ENCODE measurements around the gene LYAR. TPM values are rescaled to one million over a fixed set of nuclear protein-coding genes. Genes with fewer than 3 reads are reported as not detected.

The LYAR gene
- total RNA-seq, 6 experiments from 2014 or later = 11.9 to 19.3 (median 15.7) TPM

- Mint-ChIP-seq H3K36me3 (ENCODE audit: low read depth) (peaks cover 18% of the 10 kb centered on the region), H3K4me1 (ENCODE audit: low read depth) (no peaks in the 10 kb centered on the region), H3K27me3 (ENCODE audit: insufficient read depth) (peaks cover 2% of the 10 kb centered on the region; the same call in 1 of the 2 replicates), H3K4me3 (no peak overlapping the region), H3K27ac (no peak overlapping the region), H3K9me3 (no peaks in the 10 kb centered on the region)
- no peak for TF ChIP-seq CTCF (IDR thresholded peaks at IDR 0.05)
- DNase-seq = no peak
These were observed 9.1 kb upstream of the LYAR start for GRCh38 chr4:4299006-4299405.

- no peaks in the 10 kb centered on the region for H3K9me3 Mint-ChIP-seq
These were observed 6.4 kb upstream of the LYAR start for GRCh38 chr4:4296283-4296846.

GRCh38 chr4:4293279-4293678 lies 3.3 kb upstream of the LYAR start:
- no peak overlapping the region for H3K4me3 Mint-ChIP-seq
- peaks cover 2% of the 10 kb centered on the region; the same call in 1 of the 2 replicates for H3K27me3 Mint-ChIP-seq (ENCODE audit: insufficient read depth)
- no peak overlapping the region for H3K27ac Mint-ChIP-seq
- peaks cover 24% of the 10 kb centered on the region for H3K4me1 Mint-ChIP-seq (ENCODE audit: low read depth)
- no peak for TF ChIP-seq CTCF (IDR thresholded peaks at IDR 0.05)
- H3K9me3 Mint-ChIP-seq = no peaks in the 10 kb centered on the region
- no peak for DNase-seq
- H3K36me3 Mint-ChIP-seq (ENCODE audit: low read depth) = peaks cover 6% of the 10 kb centered on the region; the same call in 1 of the 2 replicates

More at GRCh38 chr4:4296283-4296846, 6.4 kb upstream of the LYAR start:
- no peak for TF ChIP-seq CTCF (IDR thresholded peaks at IDR 0.05)
- Mint-ChIP-seq H3K27ac (no peak overlapping the region; the same call in 1 of the 2 replicates), H3K27me3 (ENCODE audit: insufficient read depth) (peaks cover 2% of the 10 kb centered on the region; the same call in 1 of the 2 replicates), H3K36me3 (ENCODE audit: low read depth) (peaks cover 6% of the 10 kb centered on the region; the same call in 1 of the 2 replicates), H3K4me3 (no peak overlapping the region), H3K4me1 (ENCODE audit: low read depth) (peaks cover 4% of the 10 kb centered on the region)
- DNase-seq = no peak

- peak overlapping the region; percentile 81 for H3K27ac Mint-ChIP-seq
- no peaks in the 10 kb centered on the region for H3K27me3 Mint-ChIP-seq (ENCODE audit: insufficient read depth)
- DNase-seq = peak; percentile 25
- TF ChIP-seq CTCF (IDR thresholded peaks at IDR 0.05) = no peak
- H3K4me1 Mint-ChIP-seq (ENCODE audit: low read depth) = peaks cover 40% of the 10 kb centered on the region
- no peaks in the 10 kb centered on the region for H3K9me3 Mint-ChIP-seq
- no peaks in the 10 kb centered on the region; the same call in 1 of the 2 replicates for H3K36me3 Mint-ChIP-seq (ENCODE audit: low read depth)
- peak overlapping the region; percentile 98 for H3K4me3 Mint-ChIP-seq
These were observed 385 bp downstream of the LYAR start for GRCh38 chr4:4289597-4289940.

- no peak for DNase-seq
- no peak for TF ChIP-seq CTCF (IDR thresholded peaks at IDR 0.05)
- Mint-ChIP-seq H3K9me3 (no peaks in the 10 kb centered on the region), H3K27me3 (ENCODE audit: insufficient read depth) (no peaks in the 10 kb centered on the region), H3K27ac (peak overlapping the region; percentile 81), H3K36me3 (ENCODE audit: low read depth) (no peaks in the 10 kb centered on the region; the same call in 1 of the 2 replicates), H3K4me3 (peak overlapping the region; percentile 98), H3K4me1 (ENCODE audit: low read depth) (peaks cover 40% of the 10 kb centered on the region)
These were observed 899 bp downstream of the LYAR start for GRCh38 chr4:4289055-4289454.

Measured in HFFc6 (cell line).